K562 (cell line): ENCODE measurements around the gene PRKAR1B. TPM values are rescaled to one million over a fixed set of nuclear protein-coding genes. Genes with fewer than 3 reads are reported as not detected.

Experiments used
- ARNT ChIP-seq, 2 experiments: fragments of 450-650 bp; IDR thresholded peaks; 2 replicates each; pipeline ENCODE4 v1.6.1; 2016; ENCODE audit warnings: mild to moderate bottlenecking in 1 of 2
- COPS2 ChIP-seq: fragments of 450-650 bp; conservative IDR thresholded peaks from 2 replicates; pipeline ENCODE4 v1.6.1; 2016; ENCODE audit warnings: mild to moderate bottlenecking, moderate library complexity
- FOXJ2 ChIP-seq: fragments of 200-800 bp; sonication (Bioruptor generic); IDR thresholded peaks from 2 replicates; pipeline ENCODE4 v1.6.1; 2016; ENCODE audit warnings: missing genetic modification characterization, missing compliant biosample characterization
- HNRNPL ChIP-seq: fragments of 200-400 bp; formaldehyde crosslinking; IDR thresholded peaks from 2 replicates; pipeline ENCODE4 v1.6.1; 2017; ENCODE audit warnings: low read depth, mild to moderate bottlenecking, low read length
- MAZ ChIP-seq, 2 experiments: fragments of 450-650 bp in 1 of 2; sonication (generic) in 1 of 2; formaldehyde crosslinking; IDR thresholded peaks in 1 of 2; conservative IDR thresholded peaks in 1 of 2; 2 replicates each; pipeline versions ENCODE4 v1.4.0 to v1.5.0; 2020; ENCODE audit warnings: mild to moderate bottlenecking in 1 of 2, missing genetic modification reagents in 1 of 2
- PRMT5 ChIP-seq: sonication (generic); formaldehyde crosslinking; IDR thresholded peaks from 2 replicates; pipeline ENCODE4 v1.5.0; 2020; ENCODE audit warnings: missing genetic modification reagents
- TCF3 ChIP-seq: sonication (generic); formaldehyde crosslinking; IDR thresholded peaks from 2 replicates; pipeline ENCODE4 v1.4.0; 2020; ENCODE audit warnings: mild to moderate bottlenecking, missing genetic modification reagents
- TCFL5 ChIP-seq: fragments of 250-450 bp; sonication (Bioruptor Pico); conservative IDR thresholded peaks from 2 replicates; pipeline ENCODE4 v1.6.1; 2021; ENCODE audit warnings: mild to moderate bottlenecking, moderate library complexity, matching md5 sums
- ZNF146 ChIP-seq: IDR thresholded peaks from one replicate; pipeline ENCODE4 v1.6.1; 2018; ENCODE audit warnings: missing compliant biosample characterization; ENCODE audit not compliant: unreplicated experiment
- ZNF41 ChIP-seq: fragments of 250-450 bp; sonication (Bioruptor Pico); conservative IDR thresholded peaks from 2 replicates; pipeline ENCODE4 v1.4.0; 2020; ENCODE audit warnings: mild to moderate bottlenecking
- ZNF668 ChIP-seq: fragments of 250-450 bp; sonication (Bioruptor Pico); IDR thresholded peaks from 2 replicates; pipeline ENCODE4 v1.8.0; 2022; ENCODE audit warnings: mild to moderate bottlenecking, inconsistent platforms
- polyA plus RNA-seq, 8 experiments: library from polyadenylated mRNA; depleted of rRNA in 4 of 8; stranded (reverse) in 5 of 8; unstranded in 3 of 8; fragments of >200 nt; fragmentation: Nextera tagmentation in 2 of 8; fragmentation: Illumina TruSeq in 1 of 8; extraction: Ambion mirVana in 2 of 8; extraction: Trizol in 1 of 8; gene quantifications; 2 replicates each; pipeline versions ENCODE4 v1.2.1 to v1.2.3, GENCODE V29; 2011 to 2014; ENCODE audit warnings: inconsistent platforms in 1 of 8, missing spikeins in 1 of 8
- total RNA-seq, 7 experiments: library from RNA; depleted of rRNA in 6 of 7; stranded (reverse); fragments of >200 nt in 6 of 7; fragmentation: Illumina TruSeq in 2 of 7; extraction: Trizol in 2 of 7; gene quantifications; 2 replicates each; pipeline versions ENCODE4 v1.2.1 to v1.2.3, GENCODE V29; 2011 to 2021; ENCODE audit warnings: low replicate concordance in 1 of 7
- TF ChIP-seq, protein P1 (sequence below): sonication (generic); formaldehyde crosslinking; IDR thresholded peaks from 2 replicates; pipeline ENCODE4 v1.8.0; 2023; ENCODE audit warnings: mild to moderate bottlenecking, missing genetic modification reagents
- TF ChIP-seq, protein P2 (sequence below): fragments of 450-650 bp; IDR thresholded peaks from 2 replicates; pipeline ENCODE4 v1.6.1; 2018; ENCODE audit not compliant: partially characterized antibody
- TF ChIP-seq, protein P3 (sequence below): fragments of 250-450 bp; sonication (Bioruptor Pico); IDR thresholded peaks from 2 replicates; pipeline ENCODE4 v1.8.0; 2022; ENCODE audit warnings: inconsistent platforms
- TF ChIP-seq, protein P4 (sequence below): fragments of 150-350 bp; conservative IDR thresholded peaks from 2 replicates; pipeline ENCODE4 v1.6.1; 2014; ENCODE audit warnings: low read length

The PRKAR1B gene
- total and polyA plus RNA-seq, 9 of the 15 experiments (the other 6 are each of a cell fraction or from before 2014, with no cell fraction given) = 0.99 to 30.5 (median 12.7) TPM

DNA sequence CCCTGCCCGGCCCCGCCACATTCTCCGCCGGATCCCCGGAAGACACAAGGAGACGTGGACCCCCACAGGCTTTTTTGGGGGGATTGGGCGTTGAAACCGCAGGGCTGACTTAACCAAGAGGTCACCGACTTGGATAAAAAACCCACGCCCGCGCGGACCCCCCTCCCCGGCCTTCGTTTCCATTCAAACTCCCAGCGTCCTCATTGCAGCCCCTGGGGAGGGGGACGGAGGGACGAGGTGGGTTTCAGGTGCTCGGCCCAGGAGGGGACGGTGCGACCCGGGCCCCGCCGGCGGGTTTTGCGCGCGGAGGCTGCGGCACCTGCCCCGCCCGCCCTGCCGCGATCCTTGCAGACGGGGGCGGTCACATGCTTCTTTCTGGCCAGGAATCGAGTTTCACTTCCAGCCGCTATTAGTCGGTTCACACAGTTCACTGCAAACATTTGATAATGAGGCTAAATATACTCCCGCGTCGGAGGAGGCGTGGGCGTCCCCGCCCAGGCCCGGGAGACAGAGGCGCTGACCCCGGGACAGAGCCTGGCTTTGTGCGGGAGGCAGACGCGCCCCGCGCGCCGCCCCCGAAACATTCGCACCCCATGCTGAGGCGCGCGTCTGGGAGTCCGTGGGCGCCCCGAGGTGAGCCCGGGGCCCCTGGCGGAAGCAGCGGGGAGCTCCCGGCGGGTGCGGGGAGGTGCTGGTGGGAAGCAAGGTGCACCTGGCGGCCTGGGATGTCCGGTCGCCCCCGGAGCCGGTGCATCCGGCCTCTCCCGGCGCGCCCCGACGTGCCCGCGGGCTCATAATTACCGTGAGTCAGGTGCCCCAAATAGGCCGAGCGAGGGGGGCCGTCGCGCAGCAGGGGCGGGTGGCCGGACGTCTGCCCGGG is 204.8 kb downstream of the PRKAR1B start (continued):
- TF ChIP-seq, protein P1, sequence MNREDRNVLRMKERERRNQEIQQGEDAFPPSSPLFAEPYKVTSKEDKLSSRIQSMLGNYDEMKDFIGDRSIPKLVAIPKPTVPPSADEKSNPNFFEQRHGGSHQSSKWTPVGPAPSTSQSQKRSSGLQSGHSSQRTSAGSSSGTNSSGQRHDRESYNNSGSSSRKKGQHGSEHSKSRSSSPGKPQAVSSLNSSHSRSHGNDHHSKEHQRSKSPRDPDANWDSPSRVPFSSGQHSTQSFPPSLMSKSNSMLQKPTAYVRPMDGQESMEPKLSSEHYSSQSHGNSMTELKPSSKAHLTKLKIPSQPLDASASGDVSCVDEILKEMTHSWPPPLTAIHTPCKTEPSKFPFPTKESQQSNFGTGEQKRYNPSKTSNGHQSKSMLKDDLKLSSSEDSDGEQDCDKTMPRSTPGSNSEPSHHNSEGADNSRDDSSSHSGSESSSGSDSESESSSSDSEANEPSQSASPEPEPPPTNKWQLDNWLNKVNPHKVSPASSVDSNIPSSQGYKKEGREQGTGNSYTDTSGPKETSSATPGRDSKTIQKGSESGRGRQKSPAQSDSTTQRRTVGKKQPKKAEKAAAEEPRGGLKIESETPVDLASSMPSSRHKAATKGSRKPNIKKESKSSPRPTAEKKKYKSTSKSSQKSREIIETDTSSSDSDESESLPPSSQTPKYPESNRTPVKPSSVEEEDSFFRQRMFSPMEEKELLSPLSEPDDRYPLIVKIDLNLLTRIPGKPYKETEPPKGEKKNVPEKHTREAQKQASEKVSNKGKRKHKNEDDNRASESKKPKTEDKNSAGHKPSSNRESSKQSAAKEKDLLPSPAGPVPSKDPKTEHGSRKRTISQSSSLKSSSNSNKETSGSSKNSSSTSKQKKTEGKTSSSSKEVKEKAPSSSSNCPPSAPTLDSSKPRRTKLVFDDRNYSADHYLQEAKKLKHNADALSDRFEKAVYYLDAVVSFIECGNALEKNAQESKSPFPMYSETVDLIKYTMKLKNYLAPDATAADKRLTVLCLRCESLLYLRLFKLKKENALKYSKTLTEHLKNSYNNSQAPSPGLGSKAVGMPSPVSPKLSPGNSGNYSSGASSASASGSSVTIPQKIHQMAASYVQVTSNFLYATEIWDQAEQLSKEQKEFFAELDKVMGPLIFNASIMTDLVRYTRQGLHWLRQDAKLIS (CRISPR knock-in tag) = no peak
- TF ChIP-seq, protein P2, sequence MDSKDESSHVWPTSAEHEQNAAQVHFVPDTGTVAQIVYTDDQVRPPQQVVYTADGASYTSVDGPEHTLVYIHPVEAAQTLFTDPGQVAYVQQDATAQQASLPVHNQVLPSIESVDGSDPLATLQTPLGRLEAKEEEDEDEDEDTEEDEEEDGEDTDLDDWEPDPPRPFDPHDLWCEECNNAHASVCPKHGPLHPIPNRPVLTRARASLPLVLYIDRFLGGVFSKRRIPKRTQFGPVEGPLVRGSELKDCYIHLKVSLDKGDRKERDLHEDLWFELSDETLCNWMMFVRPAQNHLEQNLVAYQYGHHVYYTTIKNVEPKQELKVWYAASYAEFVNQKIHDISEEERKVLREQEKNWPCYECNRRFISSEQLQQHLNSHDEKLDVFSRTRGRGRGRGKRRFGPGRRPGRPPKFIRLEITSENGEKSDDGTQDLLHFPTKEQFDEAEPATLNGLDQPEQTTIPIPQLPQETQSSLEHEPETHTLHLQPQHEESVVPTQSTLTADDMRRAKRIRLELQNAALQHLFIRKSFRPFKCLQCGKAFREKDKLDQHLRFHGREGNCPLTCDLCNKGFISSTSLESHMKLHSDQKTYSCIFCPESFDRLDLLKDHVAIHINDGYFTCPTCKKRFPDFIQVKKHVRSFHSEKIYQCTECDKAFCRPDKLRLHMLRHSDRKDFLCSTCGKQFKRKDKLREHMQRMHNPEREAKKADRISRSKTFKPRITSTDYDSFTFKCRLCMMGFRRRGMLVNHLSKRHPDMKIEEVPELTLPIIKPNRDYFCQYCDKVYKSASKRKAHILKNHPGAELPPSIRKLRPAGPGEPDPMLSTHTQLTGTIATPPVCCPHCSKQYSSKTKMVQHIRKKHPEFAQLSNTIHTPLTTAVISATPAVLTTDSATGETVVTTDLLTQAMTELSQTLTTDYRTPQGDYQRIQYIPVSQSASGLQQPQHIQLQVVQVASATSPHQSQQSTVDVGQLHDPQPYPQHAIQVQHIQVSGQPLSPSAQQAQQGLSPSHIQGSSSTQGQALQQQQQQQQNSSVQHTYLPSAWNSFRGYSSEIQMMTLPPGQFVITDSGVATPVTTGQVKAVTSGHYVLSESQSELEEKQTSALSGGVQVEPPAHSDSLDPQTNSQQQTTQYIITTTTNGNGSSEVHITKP = no peak
- TF ChIP-seq HNRNPL = no peak
- TF ChIP-seq TCFL5 = no peak
- TF ChIP-seq, protein P3, sequence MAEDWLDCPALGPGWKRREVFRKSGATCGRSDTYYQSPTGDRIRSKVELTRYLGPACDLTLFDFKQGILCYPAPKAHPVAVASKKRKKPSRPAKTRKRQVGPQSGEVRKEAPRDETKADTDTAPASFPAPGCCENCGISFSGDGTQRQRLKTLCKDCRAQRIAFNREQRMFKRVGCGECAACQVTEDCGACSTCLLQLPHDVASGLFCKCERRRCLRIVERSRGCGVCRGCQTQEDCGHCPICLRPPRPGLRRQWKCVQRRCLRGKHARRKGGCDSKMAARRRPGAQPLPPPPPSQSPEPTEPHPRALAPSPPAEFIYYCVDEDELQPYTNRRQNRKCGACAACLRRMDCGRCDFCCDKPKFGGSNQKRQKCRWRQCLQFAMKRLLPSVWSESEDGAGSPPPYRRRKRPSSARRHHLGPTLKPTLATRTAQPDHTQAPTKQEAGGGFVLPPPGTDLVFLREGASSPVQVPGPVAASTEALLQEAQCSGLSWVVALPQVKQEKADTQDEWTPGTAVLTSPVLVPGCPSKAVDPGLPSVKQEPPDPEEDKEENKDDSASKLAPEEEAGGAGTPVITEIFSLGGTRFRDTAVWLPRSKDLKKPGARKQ = no peak
- no peak for TF ChIP-seq ZNF146
- no peak for TF ChIP-seq ZNF668 (CRISPR knock-in tag)
- TF ChIP-seq MAZ (CRISPR knock-in tag; conservative IDR thresholded peaks at IDR 0.05 in 1 of 2, IDR thresholded peaks at IDR 0.05 in 1 of 2) = peak; percentile 64 to 80; a peak in 3 of 4 replicates
- no peak for TF ChIP-seq PRMT5 (CRISPR knock-in tag)
- no peak for TF ChIP-seq ARNT (IDR thresholded peaks at IDR 0.05)
- TF ChIP-seq COPS2 = no peak
- peak; percentile 68; the same call in 1 of the 2 replicates for TF ChIP-seq TCF3 (CRISPR knock-in tag)
- no peak for TF ChIP-seq ZNF41 (CRISPR knock-in tag)
- TF ChIP-seq, protein P4, sequence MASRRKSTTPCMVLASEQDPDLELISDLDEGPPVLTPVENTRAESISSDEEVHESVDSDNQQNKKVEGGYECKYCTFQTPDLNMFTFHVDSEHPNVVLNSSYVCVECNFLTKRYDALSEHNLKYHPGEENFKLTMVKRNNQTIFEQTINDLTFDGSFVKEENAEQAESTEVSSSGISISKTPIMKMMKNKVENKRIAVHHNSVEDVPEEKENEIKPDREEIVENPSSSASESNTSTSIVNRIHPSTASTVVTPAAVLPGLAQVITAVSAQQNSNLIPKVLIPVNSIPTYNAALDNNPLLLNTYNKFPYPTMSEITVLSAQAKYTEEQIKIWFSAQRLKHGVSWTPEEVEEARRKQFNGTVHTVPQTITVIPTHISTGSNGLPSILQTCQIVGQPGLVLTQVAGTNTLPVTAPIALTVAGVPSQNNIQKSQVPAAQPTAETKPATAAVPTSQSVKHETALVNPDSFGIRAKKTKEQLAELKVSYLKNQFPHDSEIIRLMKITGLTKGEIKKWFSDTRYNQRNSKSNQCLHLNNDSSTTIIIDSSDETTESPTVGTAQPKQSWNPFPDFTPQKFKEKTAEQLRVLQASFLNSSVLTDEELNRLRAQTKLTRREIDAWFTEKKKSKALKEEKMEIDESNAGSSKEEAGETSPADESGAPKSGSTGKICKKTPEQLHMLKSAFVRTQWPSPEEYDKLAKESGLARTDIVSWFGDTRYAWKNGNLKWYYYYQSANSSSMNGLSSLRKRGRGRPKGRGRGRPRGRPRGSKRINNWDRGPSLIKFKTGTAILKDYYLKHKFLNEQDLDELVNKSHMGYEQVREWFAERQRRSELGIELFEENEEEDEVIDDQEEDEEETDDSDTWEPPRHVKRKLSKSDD = no peak
- no peak; the same call in 1 of the 2 replicates for TF ChIP-seq FOXJ2 (tag)
